ENCODE data around the gene FAM168A. TPM values are rescaled to one million over a fixed set of nuclear protein-coding genes. Genes with fewer than 3 reads are reported as not detected.

FAM168A gene
- total RNA-seq, 2 donors from 2014 or later: 8.9 to 14.0 TPM

DNA sequence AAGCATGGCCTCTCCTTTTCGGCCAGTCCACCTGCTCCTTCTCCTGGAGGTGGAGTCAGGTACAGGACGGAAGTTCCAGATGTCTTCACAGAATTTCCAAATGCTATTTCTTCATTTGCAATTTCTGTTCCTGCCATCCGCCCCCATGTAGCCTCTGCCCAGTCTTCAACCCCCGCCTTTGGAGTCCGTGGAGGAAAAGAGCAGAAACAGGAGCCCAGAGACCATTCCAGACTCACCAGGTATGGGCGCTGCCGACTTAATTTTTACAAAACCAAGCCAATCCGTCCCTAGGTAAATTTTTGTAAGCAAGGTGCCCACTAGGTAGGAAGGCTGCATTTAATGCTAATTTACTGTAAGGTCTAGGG lies 192.8 kb downstream of the FAM168A start:
- H3K36me3 ChIP-seq (replicated peaks in 1 of 2; ENCODE audit: insufficient read depth in 1 of 2, low read depth in 2 of 2): peaks cover 0 to 6% of the 10 kb centered on the region in 2 donors
- no peaks in the 10 kb centered on the region for H3K4me1 ChIP-seq
- ATAC-seq: no peak
- WGBS, 2 donors: 85 to 92% methylated on average over 8 of the region's 8 CpGs
- no peak overlapping the region for H3K4me3 ChIP-seq
- intact Hi-C loops (cut with DNase I): no loop called here
- no peak overlapping the region for H3K27ac ChIP-seq
- no peak for DNase-seq
- TF ChIP-seq, protein P1, sequence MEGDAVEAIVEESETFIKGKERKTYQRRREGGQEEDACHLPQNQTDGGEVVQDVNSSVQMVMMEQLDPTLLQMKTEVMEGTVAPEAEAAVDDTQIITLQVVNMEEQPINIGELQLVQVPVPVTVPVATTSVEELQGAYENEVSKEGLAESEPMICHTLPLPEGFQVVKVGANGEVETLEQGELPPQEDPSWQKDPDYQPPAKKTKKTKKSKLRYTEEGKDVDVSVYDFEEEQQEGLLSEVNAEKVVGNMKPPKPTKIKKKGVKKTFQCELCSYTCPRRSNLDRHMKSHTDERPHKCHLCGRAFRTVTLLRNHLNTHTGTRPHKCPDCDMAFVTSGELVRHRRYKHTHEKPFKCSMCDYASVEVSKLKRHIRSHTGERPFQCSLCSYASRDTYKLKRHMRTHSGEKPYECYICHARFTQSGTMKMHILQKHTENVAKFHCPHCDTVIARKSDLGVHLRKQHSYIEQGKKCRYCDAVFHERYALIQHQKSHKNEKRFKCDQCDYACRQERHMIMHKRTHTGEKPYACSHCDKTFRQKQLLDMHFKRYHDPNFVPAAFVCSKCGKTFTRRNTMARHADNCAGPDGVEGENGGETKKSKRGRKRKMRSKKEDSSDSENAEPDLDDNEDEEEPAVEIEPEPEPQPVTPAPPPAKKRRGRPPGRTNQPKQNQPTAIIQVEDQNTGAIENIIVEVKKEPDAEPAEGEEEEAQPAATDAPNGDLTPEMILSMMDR (IDR thresholded peaks at IDR 0.05): no peak
- no peak for TF ChIP-seq POLR2A (IDR thresholded peaks at IDR 0.05)
- H3K27me3 ChIP-seq: no peaks in the 10 kb centered on the region
- no peaks in the 10 kb centered on the region for H3K9me3 ChIP-seq

DNA sequence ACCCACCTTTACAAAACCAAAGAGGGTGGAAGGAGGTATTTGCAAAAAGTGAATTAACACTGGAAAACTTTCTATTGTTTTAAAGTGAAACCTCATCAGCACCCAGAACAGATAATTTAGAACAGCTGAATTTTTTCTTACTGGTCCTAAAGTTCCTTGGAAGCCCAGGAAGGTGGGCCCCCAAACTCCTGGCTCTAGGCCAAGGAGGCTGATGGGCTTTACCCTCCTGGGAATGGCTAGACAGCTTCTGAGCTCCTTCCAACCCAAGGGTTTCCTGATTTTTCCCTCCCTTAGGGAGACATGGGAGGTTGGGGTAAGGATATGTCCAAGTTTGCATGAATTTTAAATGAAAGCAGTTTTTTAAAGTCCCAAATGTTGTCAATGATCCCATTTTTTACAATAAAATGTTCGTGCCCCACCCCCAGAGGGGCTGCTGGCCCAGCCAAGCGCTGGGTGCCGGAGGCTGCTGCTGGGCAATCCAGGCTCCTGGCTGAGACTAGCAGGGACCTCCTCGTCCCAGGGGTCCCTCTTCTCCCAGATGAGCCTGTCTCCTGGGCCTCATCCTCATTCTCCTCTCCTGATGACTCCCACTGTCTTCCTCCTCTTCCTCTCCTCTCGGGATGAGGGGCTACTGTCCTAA lies 193.3 kb downstream of the FAM168A start:
- ATAC-seq: no peak
- intact Hi-C loops (cut with DNase I): no loop called here

DNA sequence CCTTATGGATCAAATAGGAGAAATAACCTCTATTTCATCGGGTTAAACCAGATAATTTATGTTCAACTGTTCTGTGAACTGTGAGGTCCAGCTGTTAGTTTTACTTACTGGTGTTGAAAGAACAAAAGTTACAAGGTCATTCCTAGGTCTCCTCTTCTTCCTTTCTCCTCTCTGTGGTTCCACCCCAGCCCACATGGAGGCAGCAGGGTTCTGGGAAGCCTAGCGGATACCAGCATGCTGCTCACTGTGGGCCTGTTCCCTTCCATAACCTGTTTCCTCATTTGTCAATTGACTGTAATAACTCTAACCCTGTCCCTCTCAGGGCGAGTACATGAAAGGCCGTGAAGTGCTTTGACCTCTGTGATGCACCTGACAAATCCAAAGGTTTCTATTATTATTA lies 193.9 kb downstream of the FAM168A start:
- ATAC-seq: peak; percentile 69
- intact Hi-C loops (cut with DNase I): no loop called here
- Histone ChIP-seq H3K27me3 (no peaks in the 10 kb centered on the region), H3K4me1 (no peaks in the 10 kb centered on the region), H3K4me3 (no peak overlapping the region), H3K27ac (no peak overlapping the region), H3K9me3 (no peaks in the 10 kb centered on the region), H3K36me3 (replicated peaks in 1 of 2; ENCODE audit: insufficient read depth in 1 of 2, low read depth in 2 of 2) (no peaks in the 10 kb centered on the region)
- peak in 3 of 4 donors; percentile 46 to 72 (median 60) for DNase-seq
- TF ChIP-seq, protein P1 (IDR thresholded peaks at IDR 0.05): peak in 6 of 7 experiments; percentile 16 to 63 (median 42)
- no peak for TF ChIP-seq POLR2A (IDR thresholded peaks at IDR 0.05)
- WGBS, 2 donors: 50% methylated on average over 4 of the region's 4 CpGs

More for the DNA sequence above, 193.3 kb downstream of the FAM168A start:
- Histone ChIP-seq H3K9me3 (no peaks in the 10 kb centered on the region), H3K36me3 (replicated peaks in 1 of 2; ENCODE audit: insufficient read depth in 1 of 2, low read depth in 2 of 2) (peaks cover 0 to 4% of the 10 kb centered on the region in 2 donors), H3K4me3 (no peak overlapping the region), H3K4me1 (no peaks in the 10 kb centered on the region), H3K27ac (no peak overlapping the region), H3K27me3 (no peaks in the 10 kb centered on the region)
- TF ChIP-seq, protein P1 (IDR thresholded peaks at IDR 0.05): no peak
- no peak for TF ChIP-seq POLR2A (IDR thresholded peaks at IDR 0.05)
- WGBS, 2 donors: 77 to 80% methylated on average over 4 to 5 of the region's 5 CpGs
- no peak for DNase-seq

DNA sequence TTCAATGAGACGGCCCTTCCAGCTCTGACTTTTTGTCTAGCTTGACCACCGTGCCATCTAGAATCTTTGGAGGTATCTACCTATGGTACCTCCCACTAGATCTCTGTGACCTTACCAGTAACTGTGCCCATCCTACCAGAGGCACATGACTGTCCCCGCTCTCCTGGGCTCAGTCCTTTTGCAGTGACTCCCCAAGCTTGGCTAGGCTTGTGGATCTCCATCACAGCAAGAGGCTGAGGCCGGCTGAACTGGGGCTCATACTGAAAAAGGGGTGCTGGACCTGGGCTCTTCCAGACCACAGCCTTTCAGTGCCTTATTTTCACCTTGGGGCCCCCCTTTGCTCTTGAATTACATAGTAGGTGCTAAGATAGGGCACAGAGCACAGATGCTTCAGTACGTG lies 194.4 kb downstream of the FAM168A start:
- Histone ChIP-seq H3K36me3 (replicated peaks in 1 of 2; ENCODE audit: insufficient read depth in 1 of 2, low read depth in 2 of 2) (no peaks in the 10 kb centered on the region), H3K27me3 (no peaks in the 10 kb centered on the region), H3K4me1 (no peaks in the 10 kb centered on the region), H3K27ac (no peak overlapping the region), H3K4me3 (no peak overlapping the region), H3K9me3 (no peaks in the 10 kb centered on the region)
- WGBS, 2 donors: 90 to 92% methylated on average over 4 to 5 of the region's 5 CpGs
- DNase-seq: no peak
- intact Hi-C loops (cut with DNase I): no loop called here
- no peak for TF ChIP-seq POLR2A (IDR thresholded peaks at IDR 0.05)
- TF ChIP-seq, protein P1 (IDR thresholded peaks at IDR 0.05): no peak
- no peak for ATAC-seq

DNA sequence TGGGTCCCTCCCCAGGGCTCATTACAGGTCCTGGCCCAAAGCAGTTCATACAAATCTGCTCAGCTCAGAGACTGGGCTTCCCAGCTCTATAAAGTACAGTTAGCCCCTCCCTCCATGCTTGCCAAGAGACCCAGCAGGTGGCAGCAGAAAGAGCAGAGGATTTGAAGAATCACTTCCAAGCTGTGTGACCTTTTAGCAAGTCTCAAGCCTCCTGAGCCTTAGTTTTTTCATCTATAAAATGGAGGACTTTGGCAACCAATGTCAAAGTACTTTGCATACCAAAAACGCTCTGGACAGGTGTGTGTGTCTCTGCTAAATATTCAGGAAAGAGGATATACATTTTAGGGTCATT lies 195.1 kb downstream of the FAM168A start:
- H3K4me3 ChIP-seq: no peak overlapping the region
- H3K27ac ChIP-seq: no peak overlapping the region
- ATAC-seq (no peak), DNase-seq (no peak)
- no peaks in the 10 kb centered on the region for H3K27me3 ChIP-seq
- no peak for TF ChIP-seq POLR2A (IDR thresholded peaks at IDR 0.05)
- TF ChIP-seq, protein P1 (IDR thresholded peaks at IDR 0.05): peak in 1 of 7 experiments; percentile 5
- H3K36me3 ChIP-seq (replicated peaks in 1 of 2; ENCODE audit: insufficient read depth in 1 of 2, low read depth in 2 of 2): no peaks in the 10 kb centered on the region
- intact Hi-C loops (cut with DNase I): no loop called here
- H3K9me3 ChIP-seq: no peaks in the 10 kb centered on the region
- 68 to 76% methylated on average over 1 of the region's 1 CpG for WGBS, 2 donors
- no peaks in the 10 kb centered on the region for H3K4me1 ChIP-seq
